BJ (cell line): ENCODE results near the gene ATG13. TPM values are rescaled to one million over a fixed set of nuclear protein-coding genes. Genes with fewer than 3 reads are reported as not detected.

Experiments used
- CTCF ChIA-PET: fragments of 350-600 bp; formaldehyde crosslinking; extraction: SDS; loops from one replicate; lab custom pipeline; 2021; ENCODE audit warnings: antibody characterized with exemption, inconsistent platforms; lab: Yijun Ruan, JAX
- POLR2A ChIA-PET: fragments of 300-600 bp; sonication (Branson Sonifier 250); formaldehyde crosslinking; extraction: SDS; loops from one replicate; lab custom pipeline; 2021; ENCODE audit warnings: antibody characterized with exemption; lab: Charles Lee
- DNase-seq: peaks from one replicate; pipeline ENCODE4 v3.0.0-alpha.2; 2011; ENCODE audit warnings: low read depth
- H3K27me3 ChIP-seq: 2 replicates; pipeline ENCODE4 v1.6.0; 2011; ENCODE audit warnings: low read length; ENCODE audit not compliant: control insufficient read depth, insufficient read depth
- H3K36me3 ChIP-seq: 2 replicates; pipeline ENCODE4 v1.5.1; 2011; ENCODE audit warnings: low read length; ENCODE audit not compliant: control insufficient read depth, insufficient read depth
- H3K4me3 ChIP-seq: 2 replicates; pipeline ENCODE4 v1.5.1; 2011; ENCODE audit warnings: low read depth, mild to moderate bottlenecking, control low read depth, low read length
- CTCF ChIP-seq: IDR thresholded peaks from 2 replicates; pipeline ENCODE4 v1.5.1; 2011; ENCODE audit warnings: low read depth, mild to moderate bottlenecking, control low read depth, inconsistent platforms, low read length, moderate library complexity; ENCODE audit not compliant: insufficient read depth
- polyA plus RNA-seq: library from polyadenylated mRNA; depleted of rRNA; stranded (reverse); fragments of >200 nt; gene quantifications from 2 replicates; pipeline ENCODE4 v1.2.3, GENCODE V29; 2011

ATG13 gene
- polyA plus RNA-seq, 1 experiment: 111 TPM

GRCh38 chr11:46594785-46595184, 22.6 kb upstream of the ATG13 start:
- Histone ChIP-seq H3K4me3 (no peak overlapping the region), H3K36me3 (no peaks in the 10 kb centered on the region), H3K27me3 (no peaks in the 10 kb centered on the region)
- ChIA-PET POLR2A (no interaction called here), CTCF (no interaction called here)
- no peak for DNase-seq
- no peak for TF ChIP-seq CTCF

DNA sequence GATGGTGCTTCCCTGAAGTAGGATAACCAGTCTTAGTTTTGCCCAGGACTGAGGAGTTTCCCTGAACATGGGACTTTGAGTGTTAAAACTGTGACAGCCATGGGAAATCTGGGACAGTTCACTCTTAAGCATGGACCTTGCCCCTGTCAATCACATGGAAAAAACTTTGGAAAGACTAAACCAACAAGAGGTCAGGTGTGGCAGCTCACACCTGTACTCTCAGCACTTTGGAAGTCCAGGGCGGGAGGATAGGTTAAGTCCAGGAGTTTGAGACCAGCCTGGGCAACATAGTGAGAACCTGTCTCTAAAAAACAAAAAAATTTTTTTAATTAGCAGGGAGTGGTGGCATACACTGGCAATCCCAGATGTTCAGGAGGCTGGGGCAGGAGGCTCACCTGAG, 20.2 kb upstream of the ATG13 start:
- Histone ChIP-seq H3K4me3 (no peak overlapping the region), H3K36me3 (no peaks in the 10 kb centered on the region), H3K27me3 (no peaks in the 10 kb centered on the region)
- ChIA-PET CTCF (no interaction called here), POLR2A (no interaction called here)
- DNase-seq: no peak
- no peak for TF ChIP-seq CTCF

GRCh38 chr11:46597609-46598219, 19.6 kb upstream of the ATG13 start:
- POLR2A ChIA-PET: no interaction called here
- DNase-seq: no peak
- no peaks in the 10 kb centered on the region for H3K27me3 ChIP-seq
- H3K36me3 ChIP-seq: no peaks in the 10 kb centered on the region
- TF ChIP-seq CTCF: no peak
- CTCF ChIA-PET: no interaction called here
- H3K4me3 ChIP-seq: no peak overlapping the region

- no peaks in the 10 kb centered on the region for H3K36me3 ChIP-seq
- no peak for DNase-seq
- POLR2A ChIA-PET: interaction anchor here (0.6 kb wide), 1 partner anchor 793 kb away, joined by 9 read pairs; no protein-coding TSS in a partner anchor
- no peak for TF ChIP-seq CTCF
- H3K27me3 ChIP-seq: no peaks in the 10 kb centered on the region
- CTCF ChIA-PET: no interaction called here
- H3K4me3 ChIP-seq: no peak overlapping the region
These were observed 17.8 kb upstream of the ATG13 start for GRCh38 chr11:46599340-46600193.

GRCh38 chr11:46600194-46600960, 17.0 kb upstream of the ATG13 start:
- Histone ChIP-seq H3K27me3 (no peaks in the 10 kb centered on the region), H3K4me3 (no peak overlapping the region), H3K36me3 (no peaks in the 10 kb centered on the region)
- no peak for DNase-seq
- ChIA-PET POLR2A (interaction anchor here (0.6 kb wide), 1 partner anchor 794 kb away, joined by 9 read pairs; no protein-coding TSS in a partner anchor), CTCF (no interaction called here)
- TF ChIP-seq CTCF: no peak
